HTR-8/SVneo (cell line): ENCODE results near the gene SLC1A7.

Experiments
- DNase-seq: peaks from one replicate; pipeline ENCODE4 v3.0.0; 2011; ENCODE audit warnings: low spot score, mixed read lengths; ENCODE audit not compliant: insufficient read length
- FAIRE-seq: peaks from 2 replicates; lab custom pipeline; 2011; peaks lifted over from hg19 to GRCh38; lab: Jason Lieb, UNC

Gene SLC1A7

DNA sequence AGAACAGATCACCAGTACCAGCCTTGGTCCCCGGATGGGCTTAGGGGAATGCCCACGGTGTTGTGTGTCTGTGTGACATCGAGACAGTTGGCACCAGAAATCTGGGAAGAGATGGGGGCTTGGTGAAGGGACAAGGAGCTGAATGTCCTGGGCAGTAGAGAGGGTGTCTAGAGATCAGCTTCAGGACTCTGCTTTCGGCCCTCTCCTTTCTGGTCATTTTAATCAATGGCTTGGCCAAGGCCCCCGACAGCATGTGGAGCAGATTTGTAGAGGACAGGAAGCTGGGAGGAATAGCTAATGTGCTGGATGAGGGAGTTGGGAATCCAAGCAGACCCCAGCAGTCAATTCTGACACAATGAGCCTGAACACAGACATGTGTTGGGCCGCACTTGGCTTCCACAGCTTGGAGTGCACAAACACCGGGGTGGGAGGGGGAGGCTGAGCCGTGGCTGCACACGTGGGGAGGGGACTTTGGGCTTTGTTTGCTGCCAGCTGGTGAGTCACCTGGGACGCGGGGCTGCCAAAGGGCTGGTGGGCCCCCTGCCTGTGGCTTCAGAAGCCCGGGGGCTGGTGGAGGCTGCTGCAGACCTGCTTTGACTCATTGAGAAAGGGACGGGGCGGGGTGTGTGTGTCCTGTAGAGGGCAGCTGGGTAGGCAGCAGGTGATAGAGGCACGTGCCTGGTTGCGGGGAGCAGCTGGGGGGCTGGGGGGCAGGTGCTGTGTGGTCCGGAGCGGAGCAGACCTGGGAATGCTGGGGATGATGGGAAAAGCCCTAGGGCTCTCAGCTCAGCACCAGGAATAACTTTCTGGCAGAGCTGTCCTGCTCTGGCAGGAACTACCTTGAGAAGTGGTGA, 20.9 kb downstream of the SLC1A7 start:
- peak; percentile 53 for DNase-seq
- no peak for FAIRE-seq

GRCh38 chr1:53120659-53121058, 21.8 kb downstream of the SLC1A7 start:
- no peak for DNase-seq

GRCh38 chr1:53117836-53118235, 24.6 kb downstream of the SLC1A7 start:
- FAIRE-seq (no peak), DNase-seq (no peak)

More at GRCh38 chr1:53120659-53121058, 21.8 kb downstream of the SLC1A7 start:
- no peak for FAIRE-seq

- DNase-seq: no peak
- no peak for FAIRE-seq
Observed at GRCh38 chr1:53116933-53117600, 25.4 kb downstream of the SLC1A7 start.

DNA sequence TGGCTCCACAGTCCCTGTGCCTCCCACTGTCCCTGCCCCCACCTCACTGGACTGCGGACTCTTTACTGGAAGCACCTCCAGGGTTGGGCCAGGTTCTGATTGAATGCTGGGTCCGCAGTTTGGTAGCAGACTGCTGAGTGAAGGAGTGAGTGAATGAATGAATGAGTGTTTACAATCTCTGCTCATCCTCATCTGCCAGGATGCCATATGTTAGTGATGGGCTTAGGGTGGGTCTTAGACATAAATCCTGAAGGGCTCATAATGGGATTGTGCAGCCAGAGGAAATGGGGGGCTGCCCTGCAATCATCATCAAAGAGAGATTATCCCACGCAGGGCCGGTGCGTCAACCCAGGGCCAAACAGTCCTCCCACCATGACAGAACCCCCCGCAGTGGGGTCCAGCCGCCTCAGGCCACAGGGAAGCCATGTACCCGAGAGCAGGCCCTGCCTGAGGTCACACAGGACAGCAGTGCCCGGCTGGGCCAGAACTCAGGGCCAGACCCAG, 26.1 kb downstream of the SLC1A7 start:
- peak; percentile 36 for FAIRE-seq

DNA sequence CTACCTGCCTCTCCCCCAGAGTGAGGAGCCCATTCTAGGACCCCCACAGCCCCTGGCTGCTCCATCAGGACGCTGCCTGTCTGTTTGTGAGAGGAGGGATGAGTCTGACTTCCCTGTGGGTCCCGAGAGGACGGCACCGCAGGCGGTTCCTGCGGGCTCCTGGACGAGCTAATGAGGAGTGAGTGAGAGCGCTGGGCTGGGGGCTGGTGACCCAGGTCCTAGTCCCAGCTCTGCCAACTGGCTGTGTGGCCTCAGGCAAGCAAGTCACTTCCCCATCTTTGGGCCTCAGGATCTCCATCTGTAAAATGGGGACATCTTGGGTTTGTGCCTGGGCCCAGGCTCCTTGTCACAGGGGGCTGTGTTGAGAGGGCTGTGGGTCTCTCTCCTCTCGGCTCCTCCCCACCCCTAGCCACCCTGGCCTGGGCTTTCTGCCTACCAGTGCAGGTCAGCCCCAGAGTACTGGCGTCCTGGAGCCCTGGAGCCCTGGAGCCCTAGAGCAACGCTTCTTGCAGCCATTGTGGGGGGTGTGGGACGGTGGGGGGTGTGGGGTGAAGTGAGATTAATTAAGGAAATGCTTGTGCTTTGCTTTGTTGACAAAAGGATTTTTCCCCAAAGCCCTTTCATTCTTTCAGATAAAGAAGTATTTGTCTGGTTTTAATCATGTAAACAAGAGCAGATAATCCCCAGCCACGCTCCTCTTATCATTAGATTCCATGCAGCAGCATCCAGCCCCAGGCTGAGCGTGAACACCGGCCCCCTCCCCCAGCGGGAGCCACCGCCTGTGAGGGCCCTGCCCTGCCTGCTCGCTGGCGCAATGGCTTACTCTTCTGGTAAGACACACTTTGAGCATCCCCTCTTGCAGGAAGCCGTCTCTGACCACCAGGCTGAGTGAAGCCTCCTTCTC, 26.8 kb downstream of the SLC1A7 start:
- FAIRE-seq: peak; percentile 48
- no peak for DNase-seq

More for the DNA sequence above, 26.1 kb downstream of the SLC1A7 start:
- DNase-seq: no peak

GRCh38 chr1:53114581-53115400, 27.6 kb downstream of the SLC1A7 start:
- FAIRE-seq (no peak), DNase-seq (no peak)

- no peak for FAIRE-seq
- DNase-seq: no peak
Observed at GRCh38 chr1:53114090-53114489, 28.3 kb downstream of the SLC1A7 start.

DNA sequence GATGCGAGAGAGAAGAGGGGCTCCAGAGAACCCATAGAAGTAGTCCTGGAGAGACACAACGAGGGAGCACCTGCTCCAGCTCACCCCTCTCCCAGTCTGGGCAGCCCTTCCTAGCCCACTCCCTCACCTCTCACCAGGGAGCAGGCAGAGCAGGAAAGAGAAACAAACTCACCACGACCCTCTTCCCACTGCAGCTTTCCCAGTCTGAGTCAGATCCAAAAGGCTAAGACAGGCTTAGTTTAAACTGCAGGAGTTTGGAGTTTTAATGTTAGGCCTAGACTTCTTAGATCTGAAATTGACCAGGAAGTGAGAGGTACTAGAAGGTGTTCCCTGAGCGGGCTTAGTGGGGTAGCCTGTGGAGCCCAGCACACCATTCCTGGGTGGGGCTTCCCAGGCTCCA, 29.6 kb downstream of the SLC1A7 start:
- FAIRE-seq: no peak
- no peak for DNase-seq

GRCh38 chr1:53112271-53112774, 30.1 kb downstream of the SLC1A7 start:
- FAIRE-seq (no peak), DNase-seq (no peak)

DNA sequence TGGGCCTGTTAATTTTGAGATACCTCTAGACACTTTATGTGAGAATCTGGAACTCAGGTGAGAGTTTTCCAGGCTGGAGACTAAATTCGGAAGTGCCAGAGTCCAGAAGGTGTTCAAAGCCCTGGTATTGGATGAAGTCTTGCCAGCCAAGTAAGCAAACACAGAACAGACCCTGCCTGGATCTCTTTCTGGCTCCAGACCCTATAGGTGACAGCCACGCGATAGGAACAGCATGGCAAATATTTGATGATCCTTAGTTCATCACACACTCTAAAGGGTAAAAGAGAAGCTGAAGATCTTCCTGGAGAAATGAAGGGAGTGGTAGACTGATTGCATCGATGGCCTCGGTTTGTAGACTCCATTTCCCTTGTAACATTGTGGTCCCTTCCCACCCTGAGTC, 30.7 kb downstream of the SLC1A7 start:
- FAIRE-seq (no peak), DNase-seq (no peak)

DNA sequence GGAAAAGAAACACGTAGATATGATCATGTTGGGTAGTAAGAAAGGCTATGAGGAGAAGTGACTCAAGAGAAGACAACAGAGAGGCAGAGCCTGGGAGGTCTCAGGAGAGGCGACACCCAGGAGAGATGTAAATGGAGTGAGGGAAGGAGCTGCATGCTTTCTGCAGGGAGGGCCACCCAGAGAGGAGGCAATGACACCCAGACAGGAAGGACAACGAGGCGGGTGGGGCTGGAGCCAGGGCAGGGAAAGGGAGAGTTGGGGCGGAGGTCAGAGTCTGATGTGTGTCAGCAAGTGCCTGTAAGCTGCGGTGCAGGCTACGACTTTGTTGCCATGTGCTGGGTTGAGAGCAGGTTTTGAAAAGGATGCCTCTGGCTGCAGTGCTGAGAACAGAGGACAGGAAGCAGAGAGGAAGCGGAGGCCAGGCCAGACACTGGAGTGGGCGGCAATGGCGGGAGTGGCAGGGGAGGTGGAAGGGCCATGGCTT, 31.3 kb downstream of the SLC1A7 start:
- FAIRE-seq: peak; percentile 78

DNA sequence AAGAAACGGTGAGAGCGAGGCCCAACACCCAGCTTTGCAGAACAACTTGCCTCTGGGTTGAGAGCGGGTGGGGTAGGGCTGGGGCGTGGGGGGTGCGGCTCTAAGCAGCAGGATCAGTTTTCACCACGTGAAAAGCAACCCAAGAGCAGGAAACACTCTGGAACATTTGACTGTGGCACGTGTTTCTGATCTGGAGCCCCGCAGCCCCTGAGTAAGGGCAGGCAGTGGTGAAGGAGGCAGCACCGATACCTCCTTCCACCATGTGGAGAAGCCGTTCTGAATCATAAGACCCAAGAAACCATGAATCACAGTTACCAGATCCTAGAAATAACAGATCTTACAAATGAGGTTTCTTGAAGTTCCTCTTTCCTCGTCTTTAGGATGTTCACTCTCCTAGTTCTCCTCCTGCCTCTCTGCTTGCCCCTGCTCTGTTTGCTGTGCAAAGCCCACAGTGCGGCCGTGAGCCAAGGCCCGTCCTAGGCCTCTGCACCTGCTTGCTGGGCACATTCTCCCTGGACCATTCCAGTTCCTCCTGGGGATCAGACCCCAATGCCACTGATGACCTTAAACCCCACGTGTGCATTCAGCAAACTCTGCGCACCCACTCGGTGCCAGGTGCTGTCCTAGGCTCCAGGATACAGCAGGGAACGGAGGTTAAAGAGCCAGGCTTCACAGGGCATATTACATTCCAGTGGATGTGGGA, 31.9 kb downstream of the SLC1A7 start:
- FAIRE-seq (peak; percentile 23), DNase-seq (no peak)

More for the DNA sequence above, 31.3 kb downstream of the SLC1A7 start:
- DNase-seq: no peak

- DNase-seq: no peak
- no peak for FAIRE-seq
Observed at GRCh38 chr1:53108646-53109580, 33.5 kb downstream of the SLC1A7 start.

DNA sequence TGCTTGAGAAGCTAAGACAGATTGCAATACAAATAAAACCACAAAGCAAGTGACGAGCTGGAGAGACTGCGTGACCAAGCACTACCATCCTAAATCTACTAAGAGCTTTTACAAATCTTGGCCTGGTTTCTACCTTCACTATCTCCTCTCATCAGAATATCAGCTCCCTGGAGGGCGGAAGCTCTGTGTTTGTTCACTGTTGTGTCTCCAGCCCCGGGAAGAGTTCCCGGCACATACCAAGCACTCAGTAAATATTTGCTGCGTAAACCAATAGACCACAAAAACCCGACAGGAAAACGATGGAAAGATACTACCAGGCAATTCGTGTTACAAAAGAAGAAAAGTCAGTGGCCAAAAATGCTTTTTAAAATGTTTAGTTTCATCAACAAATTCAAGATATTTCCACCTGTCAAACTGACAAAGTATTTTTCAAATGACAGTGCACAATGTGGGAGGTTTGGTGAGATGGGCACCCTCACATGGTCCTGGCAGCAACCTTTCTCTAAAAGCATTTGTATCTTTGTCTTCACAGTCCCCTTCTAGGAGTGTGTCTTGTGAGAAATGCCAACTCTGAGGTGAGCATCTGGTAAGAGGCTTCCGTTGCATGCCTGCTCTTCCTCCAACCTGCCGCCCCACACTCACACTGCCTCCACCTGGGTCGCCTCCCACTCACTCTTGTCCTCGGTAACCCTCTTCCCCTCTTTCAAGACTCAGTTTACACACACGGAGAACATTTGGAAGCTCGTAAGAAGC, 34.7 kb downstream of the SLC1A7 start:
- DNase-seq (no peak), FAIRE-seq (no peak)

- FAIRE-seq: no peak
Observed at GRCh38 chr1:53107090-53107489, 35.3 kb downstream of the SLC1A7 start.

More at GRCh38 chr1:53107090-53107489, 35.3 kb downstream of the SLC1A7 start:
- DNase-seq: no peak
